HepG2 (cell line): ENCODE results near the gene COASY. TPM values are rescaled to one million over a fixed set of nuclear protein-coding genes. Genes with fewer than 3 reads are reported as not detected.

Source experiments
- CHD4 ChIP-seq: fragments of 200-600 bp; sonication (generic); IDR thresholded peaks from 2 replicates; pipeline ENCODE4 v1.7.0; 2017; ENCODE audit warnings: mild to moderate bottlenecking, low read length, borderline replicate concordance
- FIP1L1 ChIP-seq: fragments of 200-400 bp; formaldehyde crosslinking; IDR thresholded peaks from 2 replicates; pipeline ENCODE4 v1.6.1; 2018; ENCODE audit warnings: low read depth, mild to moderate bottlenecking, low read length, moderate library complexity, borderline replicate concordance; ENCODE audit not compliant: insufficient read depth
- KLF13 ChIP-seq: sonication (generic); formaldehyde crosslinking; IDR thresholded peaks from 2 replicates; pipeline ENCODE4 v1.4.0; 2020; ENCODE audit warnings: mild to moderate bottlenecking, missing genetic modification reagents
- MAF1 ChIP-seq: sonication (generic); formaldehyde crosslinking; IDR thresholded peaks from 2 replicates; pipeline ENCODE4 v1.5.0; 2020; ENCODE audit warnings: missing genetic modification reagents, borderline replicate concordance
- MAFG ChIP-seq: sonication (generic); formaldehyde crosslinking; IDR thresholded peaks from 2 replicates; pipeline ENCODE4 v1.5.1; 2020; ENCODE audit warnings: mild to moderate bottlenecking, missing genetic modification reagents
- MIER3 ChIP-seq: IDR thresholded peaks from 2 replicates; pipeline ENCODE4 v1.6.1; 2016; ENCODE audit warnings: missing compliant biosample characterization, borderline replicate concordance
- NFRKB ChIP-seq: fragments of 450-650 bp; IDR thresholded peaks from 2 replicates; pipeline ENCODE4 v1.6.1; 2017
- ONECUT2 ChIP-seq: sonication (generic); formaldehyde crosslinking; IDR thresholded peaks from 2 replicates; pipeline ENCODE4 v1.4.0; 2020; ENCODE audit warnings: missing genetic modification reagents
- RAD21 ChIP-seq: fragments of 450-650 bp; formaldehyde crosslinking; IDR thresholded peaks from 2 replicates; pipeline ENCODE4 v1.5.0; 2020; ENCODE audit warnings: mild to moderate bottlenecking
- RAD51 ChIP-seq: fragments of 450-650 bp; IDR thresholded peaks from 2 replicates; pipeline ENCODE4 v1.6.1; 2016; ENCODE audit warnings: borderline replicate concordance
- RBAK ChIP-seq: sonication (generic); formaldehyde crosslinking; IDR thresholded peaks from 2 replicates; pipeline ENCODE4 v1.5.1; 2020; ENCODE audit warnings: mild to moderate bottlenecking, missing genetic modification reagents
- TBX2 ChIP-seq: sonication (generic); formaldehyde crosslinking; IDR thresholded peaks from 2 replicates; pipeline ENCODE4 v1.5.0; 2020; ENCODE audit warnings: missing genetic modification reagents, mild to moderate bottlenecking, borderline replicate concordance
- ZC3H13 ChIP-seq: sonication (generic); formaldehyde crosslinking; IDR thresholded peaks from 2 replicates; pipeline ENCODE4 v1.8.1; 2023; ENCODE audit warnings: mild to moderate bottlenecking, missing genetic modification reagents, moderate library complexity
- ZNF160 ChIP-seq: sonication (generic); formaldehyde crosslinking; IDR thresholded peaks from 2 replicates; pipeline ENCODE4 v1.8.0; 2022; ENCODE audit warnings: mild to moderate bottlenecking, inconsistent platforms, missing genetic modification reagents
- ZNF274 ChIP-seq: sonication (generic); formaldehyde crosslinking; IDR thresholded peaks from 2 replicates; pipeline ENCODE4 v1.5.1; 2020; ENCODE audit warnings: mild to moderate bottlenecking, missing genetic modification reagents
- ZNF367 ChIP-seq: sonication (generic); formaldehyde crosslinking; IDR thresholded peaks from 2 replicates; pipeline ENCODE4 v1.4.0; 2020; ENCODE audit warnings: missing genetic modification reagents, borderline replicate concordance
- ZNF605 ChIP-seq: sonication (generic); formaldehyde crosslinking; IDR thresholded peaks from 2 replicates; pipeline ENCODE4 v1.8.0; 2022; ENCODE audit warnings: mild to moderate bottlenecking, missing genetic modification reagents
- ZNF816 ChIP-seq: sonication (generic); formaldehyde crosslinking; IDR thresholded peaks from 2 replicates; pipeline ENCODE4 v1.8.0; 2022; ENCODE audit warnings: missing genetic modification reagents, mild to moderate bottlenecking, borderline replicate concordance
- ZNF883 ChIP-seq: sonication (generic); formaldehyde crosslinking; IDR thresholded peaks from 2 replicates; pipeline ENCODE4 v1.5.1; 2020; ENCODE audit warnings: mild to moderate bottlenecking, missing genetic modification reagents; ENCODE audit errors: not compliant biosample characterization
- polyA plus RNA-seq, 8 experiments: library from polyadenylated mRNA; depleted of rRNA in 3 of 8; stranded (reverse) in 7 of 8; unstranded in 1 of 8; fragments of >200 nt; fragmentation: Illumina TruSeq in 4 of 8; extraction: Trizol in 4 of 8; gene quantifications; 2 replicates each; pipeline versions ENCODE4 v1.2.1 to v1.2.3, GENCODE V29; 2011 to 2016; ENCODE audit warnings: low read depth in 4 of 8, missing spikeins in 1 of 8, mixed read lengths in 1 of 8; ENCODE audit not compliant: insufficient read depth in 1 of 8
- total RNA-seq, 5 experiments: library from RNA; depleted of rRNA; stranded (reverse); fragments of >200 nt; fragmentation: Illumina TruSeq; extraction: Trizol; gene quantifications; 2 replicates each; pipeline ENCODE4 v1.2.3, GENCODE V29; 2016; ENCODE audit warnings: low read depth in 1 of 5
- TF ChIP-seq, protein P1 (sequence below): sonication (generic); formaldehyde crosslinking; IDR thresholded peaks from 2 replicates; pipeline ENCODE4 v1.9.0; 2022; ENCODE audit warnings: low read depth, missing genetic modification reagents
- TF ChIP-seq, protein P2 (sequence below): sonication (generic); formaldehyde crosslinking; IDR thresholded peaks from 2 replicates; pipeline ENCODE4 v1.9.0; 2021; ENCODE audit warnings: missing genetic modification reagents, borderline replicate concordance
- TF ChIP-seq, protein P3 (sequence below): sonication (generic); formaldehyde crosslinking; IDR thresholded peaks from 2 replicates; pipeline ENCODE4 v1.4.0; 2020; ENCODE audit warnings: mild to moderate bottlenecking, missing genetic modification reagents
- TF ChIP-seq, protein P4 (sequence below), 2 experiments: sonication (generic) in 1 of 2; formaldehyde crosslinking in 1 of 2; IDR thresholded peaks; 2 replicates each; pipeline versions ENCODE4 v1.4.0 to v1.6.1; 2018 to 2020; ENCODE audit warnings: missing genetic modification reagents in 2 of 2, borderline replicate concordance in 1 of 2, low read depth in 1 of 2, mild to moderate bottlenecking in 1 of 2, missing biosample characterization in 1 of 2

COASY gene
- total and polyA plus RNA-seq, 2 of the 13 experiments (the other 11 are each of a cell fraction or from before 2014, with no cell fraction given), result 90.7 to 125 TPM

DNA sequence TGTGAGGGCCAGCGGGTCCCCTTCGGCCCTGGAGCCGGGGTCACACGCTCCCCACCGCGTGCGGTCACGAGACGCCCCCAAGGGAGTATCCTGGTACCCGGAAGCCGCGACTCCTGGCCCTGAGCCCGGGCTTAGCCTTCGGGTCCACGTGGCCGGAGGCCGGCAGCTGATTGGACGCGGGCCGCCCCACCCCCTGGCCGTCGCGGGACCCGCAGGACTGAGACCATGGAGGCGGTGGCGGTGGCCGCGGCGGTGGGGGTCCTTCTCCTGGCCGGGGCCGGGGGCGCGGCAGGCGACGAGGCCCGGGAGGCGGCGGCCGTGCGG, 25.9 kb upstream of the COASY start, which contains the start of gene NAGLU (continued):
- TF ChIP-seq, protein P1, sequence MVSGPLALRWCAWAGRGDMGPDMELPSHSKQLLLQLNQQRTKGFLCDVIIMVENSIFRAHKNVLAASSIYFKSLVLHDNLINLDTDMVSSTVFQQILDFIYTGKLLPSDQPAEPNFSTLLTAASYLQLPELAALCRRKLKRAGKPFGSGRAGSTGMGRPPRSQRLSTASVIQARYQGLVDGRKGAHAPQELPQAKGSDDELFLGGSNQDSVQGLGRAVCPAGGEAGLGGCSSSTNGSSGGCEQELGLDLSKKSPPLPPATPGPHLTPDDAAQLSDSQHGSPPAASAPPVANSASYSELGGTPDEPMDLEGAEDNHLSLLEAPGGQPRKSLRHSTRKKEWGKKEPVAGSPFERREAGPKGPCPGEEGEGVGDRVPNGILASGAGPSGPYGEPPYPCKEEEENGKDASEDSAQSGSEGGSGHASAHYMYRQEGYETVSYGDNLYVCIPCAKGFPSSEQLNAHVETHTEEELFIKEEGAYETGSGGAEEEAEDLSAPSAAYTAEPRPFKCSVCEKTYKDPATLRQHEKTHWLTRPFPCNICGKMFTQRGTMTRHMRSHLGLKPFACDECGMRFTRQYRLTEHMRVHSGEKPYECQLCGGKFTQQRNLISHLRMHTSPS (CRISPR knock-in tag), result no peak
- TF ChIP-seq ZNF883 (CRISPR knock-in tag) (peak; percentile 42), NFRKB (no peak), ONECUT2 (CRISPR knock-in tag) (peak; percentile 37; the same call in 1 of the 2 replicates), RAD51 (peak; percentile 71), FIP1L1 (no peak), RBAK (CRISPR knock-in tag) (no peak), KLF13 (no peak), RAD21 (CRISPR knock-in tag) (no peak), CHD4 (no peak), ZNF816 (CRISPR knock-in tag) (peak; percentile 95; the same call in 1 of the 2 replicates), ZNF160 (no peak), ZNF274 (CRISPR knock-in tag) (peak; percentile 80; the same call in 1 of the 2 replicates), TBX2 (CRISPR knock-in tag) (peak; percentile 32; the same call in 1 of the 2 replicates), MAF1 (CRISPR knock-in tag) (peak; percentile 44; the same call in 1 of the 2 replicates), ZNF605 (CRISPR knock-in tag) (peak; percentile 88), ZNF367 (0 out of 2 replicates have a peak, but pooled peaks have one; percentile 85), MAFG (no peak), ZC3H13 (CRISPR knock-in tag) (peak; percentile 85; the same call in 1 of the 2 replicates), MIER3 (CRISPR knock-in tag) (no peak; the same call in 1 of the 2 replicates)
- TF ChIP-seq, protein P2, sequence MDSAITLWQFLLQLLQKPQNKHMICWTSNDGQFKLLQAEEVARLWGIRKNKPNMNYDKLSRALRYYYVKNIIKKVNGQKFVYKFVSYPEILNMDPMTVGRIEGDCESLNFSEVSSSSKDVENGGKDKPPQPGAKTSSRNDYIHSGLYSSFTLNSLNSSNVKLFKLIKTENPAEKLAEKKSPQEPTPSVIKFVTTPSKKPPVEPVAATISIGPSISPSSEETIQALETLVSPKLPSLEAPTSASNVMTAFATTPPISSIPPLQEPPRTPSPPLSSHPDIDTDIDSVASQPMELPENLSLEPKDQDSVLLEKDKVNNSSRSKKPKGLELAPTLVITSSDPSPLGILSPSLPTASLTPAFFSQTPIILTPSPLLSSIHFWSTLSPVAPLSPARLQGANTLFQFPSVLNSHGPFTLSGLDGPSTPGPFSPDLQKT (CRISPR knock-in tag), result peak; percentile 84; the same call in 1 of the 2 replicates
- TF ChIP-seq, protein P3, sequence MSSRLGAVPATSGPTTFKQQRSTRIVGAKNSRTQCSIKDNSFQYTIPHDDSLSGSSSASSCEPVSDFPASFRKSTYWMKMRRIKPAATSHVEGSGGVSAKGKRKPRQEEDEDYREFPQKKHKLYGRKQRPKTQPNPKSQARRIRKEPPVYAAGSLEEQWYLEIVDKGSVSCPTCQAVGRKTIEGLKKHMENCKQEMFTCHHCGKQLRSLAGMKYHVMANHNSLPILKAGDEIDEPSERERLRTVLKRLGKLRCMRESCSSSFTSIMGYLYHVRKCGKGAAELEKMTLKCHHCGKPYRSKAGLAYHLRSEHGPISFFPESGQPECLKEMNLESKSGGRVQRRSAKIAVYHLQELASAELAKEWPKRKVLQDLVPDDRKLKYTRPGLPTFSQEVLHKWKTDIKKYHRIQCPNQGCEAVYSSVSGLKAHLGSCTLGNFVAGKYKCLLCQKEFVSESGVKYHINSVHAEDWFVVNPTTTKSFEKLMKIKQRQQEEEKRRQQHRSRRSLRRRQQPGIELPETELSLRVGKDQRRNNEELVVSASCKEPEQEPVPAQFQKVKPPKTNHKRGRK (CRISPR knock-in tag), result no peak
- TF ChIP-seq, protein P4, sequence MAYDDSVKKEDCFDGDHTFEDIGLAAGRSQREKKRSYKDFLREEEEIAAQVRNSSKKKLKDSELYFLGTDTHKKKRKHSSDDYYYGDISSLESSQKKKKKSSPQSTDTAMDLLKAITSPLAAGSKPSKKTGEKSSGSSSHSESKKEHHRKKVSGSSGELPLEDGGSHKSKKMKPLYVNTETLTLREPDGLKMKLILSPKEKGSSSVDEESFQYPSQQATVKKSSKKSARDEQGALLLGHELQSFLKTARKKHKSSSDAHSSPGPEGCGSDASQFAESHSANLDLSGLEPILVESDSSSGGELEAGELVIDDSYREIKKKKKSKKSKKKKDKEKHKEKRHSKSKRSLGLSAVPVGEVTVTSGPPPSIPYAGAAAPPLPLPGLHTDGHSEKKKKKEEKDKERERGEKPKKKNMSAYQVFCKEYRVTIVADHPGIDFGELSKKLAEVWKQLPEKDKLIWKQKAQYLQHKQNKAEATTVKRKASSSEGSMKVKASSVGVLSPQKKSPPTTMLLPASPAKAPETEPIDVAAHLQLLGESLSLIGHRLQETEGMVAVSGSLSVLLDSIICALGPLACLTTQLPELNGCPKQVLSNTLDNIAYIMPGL (CRISPR knock-in tag; IDR thresholded peaks at IDR 0.05; ENCODE audit: borderline replicate concordance in 1 of 2, low read depth in 1 of 2), result 0 out of 4 replicates have a peak, but pooled peaks have one; percentile 11 to 16
